B cell (primary cell): ENCODE data around the gene NUDCD3. TPM values are rescaled to one million over a fixed set of nuclear protein-coding genes. Genes with fewer than 3 reads are reported as not detected.

Experiments
- ATAC-seq: fragments of 200-7000 bp; cut with Tn5 transposase; one replicate; pipeline ENCODE4 v1.10.0; 2021; ENCODE audit warnings: low read depth, mild to moderate bottlenecking, moderate number of reproducible peaks, moderate library complexity
- CTCF ChIA-PET: fragments of 350-600 bp; sonication (Branson Sonifier 250); formaldehyde crosslinking; loops from one replicate; lab custom pipeline; 2021; ENCODE audit warnings: antibody characterized with exemption, inconsistent platforms; lab: Charles Lee
- POLR2A ChIA-PET: fragments of 350-600 bp; sonication (Branson Sonifier 250); formaldehyde crosslinking; loops from one replicate; lab custom pipeline; 2021; ENCODE audit warnings: antibody characterized with exemption; lab: Charles Lee
- DNase-seq: peaks from one replicate; pipeline ENCODE4 v3.0.0; 2013
- H2AFZ ChIP-seq: 2 replicates; pipeline ENCODE4 v1.6.1; 2012; ENCODE audit warnings: mild to moderate bottlenecking, low read depth, low read length; ENCODE audit not compliant: insufficient read depth, poor library complexity, severe bottlenecking
- H3K27ac ChIP-seq, 2 donors: 1 replicate in 1 of 2; 2 replicates in 1 of 2; pipeline ENCODE4 v1.5.1; 2012 to 2013; ENCODE audit warnings: low read length in 2 of 2, mild to moderate bottlenecking in 2 of 2, moderate library complexity in 1 of 2
- H3K27me3 ChIP-seq, 4 experiments: fragments of 200-600 bp in 1 of 4; sonication (generic) in 1 of 4; replicated peaks in 1 of 4; 1 replicate in 2 of 4; 2 replicates in 2 of 4; pipeline versions ENCODE4 v1.6.1 to v1.7.0; 2013 to 2016; ENCODE audit warnings: low read length in 3 of 4, mild to moderate bottlenecking in 2 of 4, mixed read lengths in 1 of 4, moderate library complexity in 1 of 4; ENCODE audit not compliant: insufficient read depth in 4 of 4, control insufficient read depth in 3 of 4; ENCODE audit errors: control extremely low read depth in 1 of 4
- H3K36me3 ChIP-seq, 2 experiments: replicated peaks in 1 of 2; 1 replicate in 1 of 2; 2 replicates in 1 of 2; pipeline versions ENCODE4 v1.6.1 to v1.7.1; 2013; ENCODE audit warnings: low read length in 1 of 2; ENCODE audit not compliant: insufficient read depth in 2 of 2, control insufficient read depth in 1 of 2; ENCODE audit errors: control extremely low read depth in 1 of 2, extremely low read depth in 1 of 2
- H3K4me1 ChIP-seq, 2 donors: fragments of 200-600 bp in 1 of 2; sonication (generic) in 1 of 2; 1 replicate in 1 of 2; 2 replicates in 1 of 2; pipeline versions ENCODE4 v1.5.1 to v1.6.1; 2013 to 2017; ENCODE audit warnings: low read length in 2 of 2; ENCODE audit not compliant: control insufficient read depth in 2 of 2, insufficient read depth in 2 of 2
- H3K4me2 ChIP-seq: replicated peaks from 2 replicates; pipeline ENCODE3; 2012; ENCODE audit warnings: mild to moderate bottlenecking, low read depth, low read length; ENCODE audit not compliant: poor library complexity, severe bottlenecking
- H3K4me3 ChIP-seq, 5 experiments: fragments of 200-600 bp in 1 of 5; sonication (generic) in 1 of 5; 1 replicate in 3 of 5; 2 replicates in 2 of 5; pipeline versions ENCODE4 v1.5.1 to v1.7.0; 2011 to 2016; ENCODE audit warnings: low read length in 4 of 5, mild to moderate bottlenecking in 4 of 5, low read depth in 2 of 5, control low read depth in 1 of 5, moderate library complexity in 1 of 5; ENCODE audit not compliant: insufficient read depth in 1 of 5; ENCODE audit errors: control extremely low read depth in 1 of 5, extremely low read depth in 1 of 5
- H3K79me2 ChIP-seq: fragments of 200-600 bp; sonication (generic); one replicate; pipeline ENCODE4 v1.6.0; 2016; ENCODE audit warnings: low read length; ENCODE audit not compliant: control insufficient read depth, insufficient read depth
- H3K9ac ChIP-seq: fragments of 200-600 bp; sonication (generic); 2 replicates; pipeline ENCODE4 v1.6.1; 2017; ENCODE audit warnings: mild to moderate bottlenecking, low read length, moderate library complexity
- H3K9me3 ChIP-seq, 3 donors: one replicate each; pipeline versions ENCODE4 v1.6.1 to v1.7.1; 2013; ENCODE audit warnings: low read length in 2 of 3; ENCODE audit not compliant: control insufficient read depth in 2 of 3, insufficient read depth in 1 of 3; ENCODE audit errors: control extremely low read depth in 1 of 3
- H4K20me1 ChIP-seq: 2 replicates; pipeline ENCODE4 v1.6.0; 2012; ENCODE audit warnings: mild to moderate bottlenecking, low read length; ENCODE audit not compliant: insufficient read depth, control insufficient read depth, poor library complexity, severe bottlenecking
- H3K27ac Mint-ChIP-seq: one replicate; pipeline ENCODE4 v1.8.0; 2021; ENCODE audit warnings: mixed read lengths
- H3K27me3 Mint-ChIP-seq: one replicate; pipeline ENCODE4 v1.8.0; 2021; ENCODE audit warnings: mixed read lengths
- H3K4me1 Mint-ChIP-seq: one replicate; pipeline ENCODE4 v1.8.0; 2021; ENCODE audit warnings: mixed read lengths
- H3K4me3 Mint-ChIP-seq: one replicate; pipeline ENCODE4 v1.8.0; 2021; ENCODE audit warnings: mixed read lengths
- H3K9me3 Mint-ChIP-seq: one replicate; pipeline ENCODE4 v1.8.0; 2022; ENCODE audit warnings: mixed read lengths; ENCODE audit not compliant: insufficient read depth
- EZH2 ChIP-seq: IDR thresholded peaks from 2 replicates; pipeline ENCODE4 v1.6.1; 2012; ENCODE audit warnings: borderline replicate concordance, low read depth, mild to moderate bottlenecking, moderate library complexity, low read length; ENCODE audit not compliant: insufficient read depth, poor library complexity, severe bottlenecking
- WGBS: methylation state at CpG from one replicate; pipeline ENCODE4 v1.1.5; 2013; ENCODE audit warnings: missing lambda C conversion rate; ENCODE audit not compliant: insufficient coverage; 5-methylcytosine and 5-hydroxymethylcytosine counted together
- intact Hi-C: fragments of 100-400 bp; cut with micrococcal nuclease; formaldehyde crosslinking; loops from one replicate; pipeline ENCODE4 v1.10.0; 2022
- polyA plus RNA-seq: library from polyadenylated mRNA; depleted of rRNA; stranded (reverse); fragments of >200 nt; gene quantifications from 2 replicates; pipeline ENCODE4 v1.2.3, GENCODE V29; 2012
- total RNA-seq, 2 donors: library from RNA; stranded (reverse); fragments of 120-200 nt in 1 of 2; gene quantifications; 1 replicate in 1 of 2; 2 replicates in 1 of 2; pipeline versions ENCODE4 v1.2.3 to v1.2.4, GENCODE V29; 2013 to 2022
- TF ChIP-seq, protein P1 (sequence below): fragments of 200-600 bp; IDR thresholded peaks from one replicate; pipeline ENCODE4 v1.8.0; 2022; ENCODE audit warnings: antibody characterized with exemption, mild to moderate bottlenecking

Gene NUDCD3
- total and polyA plus RNA-seq, 2 donors (not counting 1 experiment from before 2014, with no cell fraction given), result 29.8 to 101 TPM

DNA sequence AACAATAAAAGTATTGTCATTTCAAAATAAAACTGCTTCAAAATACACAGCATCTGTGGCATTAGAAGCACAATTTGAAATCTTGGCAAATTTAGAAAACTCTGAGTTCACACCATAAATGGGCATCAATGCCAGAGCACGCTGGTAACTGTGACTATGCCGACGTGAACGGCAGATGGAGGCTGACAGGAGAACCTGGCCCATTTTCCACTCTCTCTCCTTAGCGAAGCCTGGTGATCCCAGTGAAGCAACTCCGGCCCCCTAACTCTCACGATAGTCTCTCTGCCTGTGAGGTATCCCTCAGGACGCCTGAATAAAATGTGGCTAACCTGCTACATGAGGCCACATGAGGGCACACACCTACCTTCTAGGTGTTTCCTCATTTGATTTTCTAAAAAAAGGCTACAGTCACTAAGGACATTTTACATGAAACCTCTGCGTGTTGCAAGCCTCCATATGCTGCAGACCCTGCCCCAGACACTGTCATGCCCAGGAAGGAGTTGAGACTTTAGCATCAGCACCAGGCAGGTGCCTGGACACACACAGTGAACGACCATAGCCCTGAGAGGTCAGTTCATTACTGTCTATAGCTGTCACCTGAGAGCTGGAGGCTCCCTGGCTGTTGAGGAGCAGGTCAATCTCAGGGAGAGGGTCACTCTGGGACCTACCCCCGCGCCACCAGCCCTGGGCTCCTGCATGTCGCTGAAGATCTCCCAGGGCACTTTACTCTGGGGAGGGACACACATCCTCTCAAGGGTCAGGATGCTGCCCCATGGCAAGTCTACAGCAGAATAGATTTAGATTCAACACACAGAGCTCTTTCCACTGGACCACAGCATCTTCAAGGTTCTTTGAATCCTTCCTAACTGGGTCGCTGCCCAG, 102.1 kb downstream of the NUDCD3 start:
- POLR2A ChIA-PET, result no interaction called here
- CTCF ChIA-PET, result no interaction called here
- Mint-ChIP-seq H3K27me3 (no peaks in the 10 kb centered on the region), H3K4me3 (no peak overlapping the region), H3K4me1 (no peaks in the 10 kb centered on the region), H3K9me3 (no peaks in the 10 kb centered on the region), H3K27ac (no peak overlapping the region)
- DNase-seq (no peak), ATAC-seq (no peak)
- no peaks in the 10 kb centered on the region for H4K20me1 ChIP-seq
- TF ChIP-seq, protein P1, sequence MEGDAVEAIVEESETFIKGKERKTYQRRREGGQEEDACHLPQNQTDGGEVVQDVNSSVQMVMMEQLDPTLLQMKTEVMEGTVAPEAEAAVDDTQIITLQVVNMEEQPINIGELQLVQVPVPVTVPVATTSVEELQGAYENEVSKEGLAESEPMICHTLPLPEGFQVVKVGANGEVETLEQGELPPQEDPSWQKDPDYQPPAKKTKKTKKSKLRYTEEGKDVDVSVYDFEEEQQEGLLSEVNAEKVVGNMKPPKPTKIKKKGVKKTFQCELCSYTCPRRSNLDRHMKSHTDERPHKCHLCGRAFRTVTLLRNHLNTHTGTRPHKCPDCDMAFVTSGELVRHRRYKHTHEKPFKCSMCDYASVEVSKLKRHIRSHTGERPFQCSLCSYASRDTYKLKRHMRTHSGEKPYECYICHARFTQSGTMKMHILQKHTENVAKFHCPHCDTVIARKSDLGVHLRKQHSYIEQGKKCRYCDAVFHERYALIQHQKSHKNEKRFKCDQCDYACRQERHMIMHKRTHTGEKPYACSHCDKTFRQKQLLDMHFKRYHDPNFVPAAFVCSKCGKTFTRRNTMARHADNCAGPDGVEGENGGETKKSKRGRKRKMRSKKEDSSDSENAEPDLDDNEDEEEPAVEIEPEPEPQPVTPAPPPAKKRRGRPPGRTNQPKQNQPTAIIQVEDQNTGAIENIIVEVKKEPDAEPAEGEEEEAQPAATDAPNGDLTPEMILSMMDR, result no peak
- TF ChIP-seq EZH2, result no peak
- H3K27me3 ChIP-seq, result no peaks in the 10 kb centered on the region
- no peaks in the 10 kb centered on the region for H3K79me2 ChIP-seq
- no peak overlapping the region for H3K4me2 ChIP-seq
- H3K36me3 ChIP-seq, result peaks cover 2 to 82% of the 10 kb centered on the region in 2 experiments
- no peak overlapping the region for H3K9ac ChIP-seq
- intact Hi-C loops, result no loop called here
- no peaks in the 10 kb centered on the region for H3K9me3 ChIP-seq
- no peak overlapping the region for H3K27ac ChIP-seq
- 95% methylated on average over 14 of the region's 14 CpGs for WGBS
- H2AFZ ChIP-seq, result no peak overlapping the region
- no peak overlapping the region for H3K4me3 ChIP-seq
- H3K4me1 ChIP-seq, result no peaks in the 10 kb centered on the region

DNA sequence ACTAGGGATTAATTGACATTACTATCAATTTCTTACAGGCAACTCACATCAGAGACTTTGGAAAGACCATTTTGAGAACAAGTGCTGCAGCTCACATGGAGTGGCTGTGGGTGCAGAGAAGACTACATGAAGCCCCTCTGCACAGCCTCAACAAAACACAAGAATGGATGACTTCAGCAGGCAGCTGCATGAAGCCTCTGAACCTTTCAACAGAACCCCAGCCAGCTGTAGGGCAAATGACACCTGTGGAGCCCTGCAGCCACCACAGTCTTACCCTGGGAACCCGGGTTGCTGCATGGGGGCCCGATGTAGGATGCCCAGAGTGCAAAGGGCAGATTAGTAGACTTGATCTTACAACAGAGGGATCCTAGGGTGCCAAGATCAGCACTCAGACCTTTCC, 103.1 kb downstream of the NUDCD3 start:
- H3K9me3 ChIP-seq, result no peaks in the 10 kb centered on the region
- no peaks in the 10 kb centered on the region for H3K79me2 ChIP-seq
- no peak overlapping the region for H3K27ac ChIP-seq
- H2AFZ ChIP-seq, result no peak overlapping the region
- peaks cover 2 to 78% of the 10 kb centered on the region in 2 experiments for H3K36me3 ChIP-seq
- CTCF ChIA-PET, result no interaction called here
- no peaks in the 10 kb centered on the region for H3K4me1 ChIP-seq
- TF ChIP-seq, protein P1, result no peak
- TF ChIP-seq EZH2, result no peak
- H3K4me3 ChIP-seq, result no peak overlapping the region
- POLR2A ChIA-PET, result no interaction called here
- Mint-ChIP-seq H3K4me3 (no peak overlapping the region), H3K27me3 (no peaks in the 10 kb centered on the region), H3K9me3 (no peaks in the 10 kb centered on the region), H3K4me1 (no peaks in the 10 kb centered on the region), H3K27ac (no peak overlapping the region)
- H4K20me1 ChIP-seq, result no peaks in the 10 kb centered on the region
- H3K27me3 ChIP-seq, result no peaks in the 10 kb centered on the region
- ATAC-seq (no peak), DNase-seq (no peak)
- 95% methylated on average over 2 of the region's 2 CpGs for WGBS
- no peak overlapping the region for H3K9ac ChIP-seq
- intact Hi-C loops, result no loop called here
- H3K4me2 ChIP-seq, result no peak overlapping the region
